ENCODE results near the gene TMEM50B.

GRCh38 chr21:33455686-33456446 is 23.9 kb downstream of the TMEM50B start:
- TF ChIP-seq CTCF (conservative IDR thresholded peaks at IDR 0.05 in 1 of 2, IDR thresholded peaks at IDR 0.05 in 1 of 2; ENCODE audit: low read depth in 1 of 2, low read length in 2 of 2) (no peak), EZH2 (IDR thresholded peaks at IDR 0.05; ENCODE audit: low read length, missing control alignments) (no peak)

Data from fibroblast of lung (primary cell).